HPDE6-E6E7 (cell line): ENCODE results near the gene TSPAN15.

ENCODE experiments used
- DNase-seq: peaks from one replicate; pipeline ENCODE4 v3.0.0; 2011; ENCODE audit warnings: missing footprints; ENCODE audit errors: extremely low spot score

TSPAN15 gene

DNA sequence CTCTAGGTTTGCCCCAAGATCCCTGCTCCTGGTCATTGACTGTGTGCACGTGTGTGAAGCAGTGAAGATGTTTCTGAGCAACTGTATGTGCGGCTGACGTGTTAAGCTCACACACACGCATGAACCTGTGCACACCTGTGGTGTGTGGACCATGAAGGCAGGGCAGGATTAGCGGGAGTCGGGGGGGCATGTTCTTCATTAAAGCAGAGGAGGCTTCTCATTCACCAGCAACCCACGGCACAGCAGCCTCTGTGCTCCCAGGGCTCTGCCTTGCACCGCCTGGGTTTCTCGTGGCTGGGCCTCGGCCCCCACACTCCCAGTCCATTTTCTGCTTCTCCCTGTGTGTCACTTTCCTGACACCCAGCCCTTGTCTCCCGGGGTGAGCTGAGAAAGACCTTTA is 33.7 kb upstream of the TSPAN15 start:
- no peak for DNase-seq

DNA sequence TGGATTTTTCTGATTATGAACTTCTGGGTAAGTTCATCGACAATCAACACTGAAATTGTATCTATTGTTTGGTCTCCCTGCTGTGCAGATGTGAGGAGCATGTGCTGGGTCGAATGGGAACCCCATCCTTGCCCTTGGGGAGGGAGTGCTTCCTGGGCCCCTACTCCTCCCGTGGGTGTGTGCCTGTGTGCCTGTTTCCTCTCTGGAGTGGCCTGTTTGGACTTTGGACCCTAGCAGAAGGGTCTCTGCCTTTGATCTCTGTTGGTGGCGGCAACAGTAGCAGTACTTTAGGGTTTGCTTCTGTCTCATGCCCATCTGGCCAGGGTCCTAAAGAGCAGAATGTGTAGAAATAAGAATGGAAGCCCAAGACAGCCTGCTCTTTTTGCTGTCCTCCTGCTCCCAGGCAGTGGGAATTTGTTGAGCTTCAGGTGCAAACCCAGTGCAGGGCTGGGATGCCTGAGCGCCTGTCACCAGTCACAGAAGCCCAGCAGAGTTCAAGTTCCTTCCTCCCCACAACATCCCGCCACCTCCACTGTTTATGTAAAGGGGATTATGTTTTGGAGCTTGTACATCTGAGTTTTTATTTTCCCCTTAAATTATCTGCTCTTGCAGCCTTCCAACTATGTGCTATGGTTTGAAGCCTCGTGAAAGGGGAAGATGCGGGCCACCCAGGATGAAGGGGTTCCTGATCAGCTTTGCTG is 33.1 kb upstream of the TSPAN15 start:
- DNase-seq, result no peak

GRCh38 chr10:69419096-69419743 is 32.0 kb upstream of the TSPAN15 start:
- no peak for DNase-seq

DNA sequence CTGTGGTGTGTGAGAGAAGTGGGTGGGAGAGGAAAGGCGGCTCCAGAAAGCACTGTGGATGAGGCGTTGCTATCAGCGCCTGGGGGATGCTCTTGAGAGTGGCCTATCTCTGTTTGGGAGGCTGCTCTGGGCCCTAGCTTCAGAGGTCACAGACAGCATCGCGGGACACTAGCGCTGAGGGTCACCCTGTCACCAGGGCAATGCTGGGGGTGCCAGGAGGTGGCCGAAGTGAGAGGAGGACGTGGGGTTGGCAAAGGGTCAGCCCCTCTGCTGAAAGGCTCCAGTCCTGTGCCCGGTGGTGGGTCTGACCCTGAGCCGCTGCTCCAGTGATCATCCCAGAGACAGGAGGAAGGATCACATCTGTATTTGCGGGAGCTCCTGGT is 31.5 kb upstream of the TSPAN15 start:
- no peak for DNase-seq

DNA sequence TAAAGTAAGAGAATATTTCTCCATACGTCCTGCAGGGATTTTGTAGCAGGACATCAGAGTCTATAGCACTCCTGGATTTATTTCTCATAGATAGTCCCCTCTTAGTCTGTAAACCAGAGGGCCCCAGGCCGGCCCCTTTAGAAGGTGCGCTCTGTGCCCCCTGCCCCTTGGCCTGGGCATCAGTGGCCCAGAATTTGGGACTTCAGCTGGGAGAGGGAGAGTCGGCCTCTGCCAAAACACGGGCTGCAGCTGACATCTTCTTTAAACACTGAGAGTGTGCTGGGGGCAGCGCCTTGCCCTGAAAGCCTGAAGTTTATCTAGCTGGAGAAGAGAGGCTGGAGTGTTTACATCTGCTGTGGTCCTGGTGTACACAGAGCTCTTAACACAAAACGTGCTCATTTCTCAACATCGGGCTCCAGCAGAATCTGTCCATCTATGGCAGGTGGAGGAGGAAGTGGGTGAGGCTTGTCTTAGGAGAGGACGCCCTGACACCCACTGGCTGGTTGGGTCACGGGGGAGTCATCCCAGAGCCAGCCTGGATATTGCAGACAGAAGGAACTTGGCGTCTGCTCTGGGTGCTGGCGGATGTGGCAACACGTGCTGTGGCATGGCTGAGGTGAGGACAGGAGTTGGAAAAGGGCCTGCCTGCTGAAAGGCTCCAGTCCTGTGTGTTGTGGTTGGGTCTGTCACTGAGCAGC is 29.5 kb upstream of the TSPAN15 start:
- no peak for DNase-seq

DNA sequence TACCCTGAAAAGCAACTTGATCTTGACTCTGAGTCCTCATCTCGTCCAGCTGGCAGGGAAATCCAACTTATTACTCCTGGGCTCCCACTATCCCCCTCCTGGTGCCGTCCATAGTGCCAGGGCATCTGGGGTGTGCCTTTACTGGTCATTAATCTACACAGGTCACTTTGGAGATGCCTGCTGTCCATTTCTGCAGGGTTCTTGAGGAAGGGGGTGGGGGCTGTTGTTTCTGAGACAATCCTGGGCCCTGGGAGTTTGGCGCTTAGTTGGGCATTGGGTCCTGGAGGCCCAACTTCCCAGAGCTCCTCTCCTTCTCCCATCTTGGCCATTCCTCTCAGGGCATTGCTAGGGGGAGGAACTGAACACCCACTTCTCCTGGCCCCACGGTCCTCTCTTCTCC is 28.6 kb upstream of the TSPAN15 start:
- DNase-seq, result no peak

- no peak for DNase-seq
Measured at GRCh38 chr10:69425041-69425440, 26.2 kb upstream of the TSPAN15 start.

DNA sequence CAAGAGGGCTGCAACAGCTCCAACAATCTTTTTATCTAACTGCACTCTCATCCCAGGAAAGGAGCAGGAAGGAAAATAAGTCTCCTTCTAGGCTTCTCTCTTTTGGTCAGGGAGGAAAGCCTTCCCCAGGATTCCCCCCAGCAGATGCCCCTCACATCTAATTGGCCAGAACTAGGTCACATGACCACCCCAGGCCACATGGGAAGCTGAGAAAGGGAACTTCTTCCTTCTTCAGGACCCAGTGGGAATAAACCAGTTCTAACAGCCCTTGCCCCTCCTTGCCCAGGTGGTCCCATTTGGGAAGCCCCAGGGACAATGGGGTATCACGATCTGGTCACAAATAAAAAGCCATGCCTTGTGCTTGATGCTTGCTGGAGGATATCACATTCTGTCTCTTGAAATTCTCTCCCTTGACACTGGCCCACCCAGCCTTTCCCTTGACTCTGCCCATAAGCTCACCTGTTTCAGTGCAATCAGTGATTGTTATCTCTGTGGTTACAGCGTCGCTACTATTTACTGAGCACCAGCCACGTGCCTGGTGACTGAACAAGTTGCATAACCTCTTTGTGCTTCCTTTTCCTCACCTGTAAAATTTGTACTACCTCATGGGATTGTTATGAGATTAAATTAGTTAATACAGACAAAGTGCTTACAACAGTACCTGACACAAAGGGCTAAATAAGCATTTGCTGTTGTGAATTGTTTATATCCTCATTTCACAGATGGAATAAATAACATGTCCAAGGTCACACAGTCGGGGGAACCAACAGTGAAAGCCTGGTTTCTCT is 25.6 kb upstream of the TSPAN15 start:
- DNase-seq, result no peak

DNA sequence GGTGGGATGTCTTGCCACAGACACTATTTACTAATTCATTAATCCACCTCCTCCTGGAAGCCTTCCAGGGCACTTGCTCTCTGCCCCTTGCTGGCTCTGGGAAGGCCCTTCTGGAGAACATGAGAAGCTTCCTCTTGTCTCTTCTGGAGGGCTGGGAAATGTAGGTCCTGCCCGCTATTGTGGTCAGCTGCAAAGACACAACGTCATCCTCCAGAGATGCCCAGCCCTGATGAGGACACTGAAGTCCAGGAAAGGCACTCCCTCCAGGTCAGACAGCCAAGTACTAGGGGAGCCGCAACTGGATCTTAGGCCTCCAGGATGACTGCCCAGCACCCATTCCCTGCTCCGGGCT is 24.9 kb upstream of the TSPAN15 start:
- DNase-seq, result no peak

DNA sequence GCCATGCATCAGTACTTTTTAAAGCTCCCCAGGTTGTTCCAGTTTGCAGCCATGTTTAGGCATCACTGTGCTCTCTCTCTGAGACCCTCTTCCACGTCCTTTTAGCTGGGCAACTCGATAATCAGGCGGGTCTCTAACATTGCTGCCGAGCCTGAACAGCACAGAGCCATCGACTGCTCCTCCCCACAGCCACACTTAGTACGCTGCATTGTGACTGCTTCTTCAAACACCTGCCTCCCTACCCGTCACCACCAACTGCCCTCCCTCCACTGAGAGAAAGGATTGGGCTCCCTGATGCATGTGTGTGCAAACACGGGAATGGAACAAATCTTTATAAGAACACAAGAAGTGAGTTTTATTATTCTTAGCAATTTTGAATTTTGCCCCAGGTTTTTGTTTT is 23.1 kb upstream of the TSPAN15 start:
- DNase-seq, result no peak

DNA sequence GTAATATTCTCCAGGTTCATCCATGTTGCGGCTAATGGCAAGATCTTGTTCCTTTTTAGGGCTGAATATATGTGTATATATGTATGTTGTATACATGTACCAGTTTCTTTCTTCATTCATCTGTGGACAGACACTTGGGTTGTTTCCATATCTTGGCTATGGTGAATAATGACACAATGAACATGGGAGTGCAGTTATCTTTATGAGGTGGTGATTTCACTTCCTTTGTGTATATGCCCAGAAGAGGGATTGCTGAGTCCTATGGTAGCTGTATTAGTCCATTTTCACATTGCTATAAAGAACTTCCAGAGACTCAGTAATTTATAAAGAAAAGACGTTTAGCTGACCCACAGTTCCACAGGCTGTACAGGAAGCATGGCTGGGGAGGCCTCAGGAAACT is 17.1 kb upstream of the TSPAN15 start:
- no peak for DNase-seq

GRCh38 chr10:69434926-69435325 is 16.3 kb upstream of the TSPAN15 start:
- DNase-seq, result no peak

- DNase-seq, result no peak
Measured at GRCh38 chr10:69435966-69436520, 15.2 kb upstream of the TSPAN15 start.

DNA sequence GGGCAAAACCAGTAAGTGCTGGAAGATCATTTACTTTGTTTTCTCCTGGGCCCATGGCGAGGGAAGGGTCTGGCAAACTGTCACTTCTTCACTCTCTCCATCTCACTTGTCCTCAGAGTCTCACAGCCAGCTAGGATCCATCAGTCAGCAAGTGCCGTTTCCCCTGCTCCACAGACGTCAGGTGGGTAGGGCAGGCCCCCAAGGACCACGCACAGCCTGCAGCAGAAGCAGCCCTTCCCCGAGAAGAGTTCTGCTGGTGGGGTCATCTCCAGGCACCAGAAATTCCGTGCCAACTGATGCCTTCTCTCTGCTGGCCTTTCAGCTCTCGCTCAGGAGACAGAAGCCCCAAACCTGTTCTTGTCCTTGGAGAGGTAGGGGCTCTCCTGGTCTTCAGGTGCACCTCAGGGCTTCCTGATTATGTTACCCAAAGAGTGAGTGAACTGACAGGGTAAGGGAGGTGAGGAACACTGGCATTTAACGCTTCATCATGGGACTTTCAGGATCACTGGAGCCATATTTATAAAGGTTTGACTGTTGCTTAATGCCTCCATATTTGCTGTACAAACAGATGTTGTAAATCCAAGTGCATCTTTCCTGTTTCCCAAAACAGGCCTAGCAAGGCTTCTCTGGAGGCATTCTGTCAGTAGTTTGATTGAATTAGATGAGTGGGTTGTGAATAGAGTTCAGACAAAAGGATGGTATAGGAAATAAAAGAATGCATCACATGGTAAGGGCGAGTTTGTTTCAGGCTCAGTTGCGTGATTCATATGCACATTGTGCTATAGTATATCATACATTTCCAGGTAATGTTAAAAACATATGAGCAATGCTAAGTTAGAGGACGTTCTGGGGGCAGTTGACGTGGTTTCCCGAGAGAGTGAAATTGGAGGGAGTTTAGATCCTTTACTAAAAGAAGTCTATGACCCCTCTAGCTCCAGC is 13.7 kb upstream of the TSPAN15 start:
- no peak for DNase-seq

GRCh38 chr10:69438536-69439349 is 12.5 kb upstream of the TSPAN15 start:
- no peak for DNase-seq

DNA sequence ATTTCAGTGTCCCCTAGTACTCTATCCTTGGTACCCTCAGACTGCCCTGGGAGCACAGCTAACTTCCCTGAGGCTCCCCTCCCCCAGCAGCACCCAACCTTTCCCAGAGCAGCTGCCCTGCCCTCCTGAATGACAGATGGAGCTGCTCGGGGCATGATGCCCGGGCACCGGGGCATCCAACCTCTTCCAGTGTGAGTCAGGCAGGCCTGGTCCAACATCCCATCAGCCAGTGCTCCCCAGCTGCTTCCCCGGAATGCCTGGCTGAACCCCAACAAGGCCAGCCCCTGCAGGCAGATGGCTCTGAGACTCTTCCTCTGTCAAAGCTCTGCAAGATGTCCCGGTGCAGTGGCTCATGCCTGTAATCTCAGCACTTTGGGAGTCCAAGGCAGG is 11.9 kb upstream of the TSPAN15 start:
- DNase-seq, result no peak

DNA sequence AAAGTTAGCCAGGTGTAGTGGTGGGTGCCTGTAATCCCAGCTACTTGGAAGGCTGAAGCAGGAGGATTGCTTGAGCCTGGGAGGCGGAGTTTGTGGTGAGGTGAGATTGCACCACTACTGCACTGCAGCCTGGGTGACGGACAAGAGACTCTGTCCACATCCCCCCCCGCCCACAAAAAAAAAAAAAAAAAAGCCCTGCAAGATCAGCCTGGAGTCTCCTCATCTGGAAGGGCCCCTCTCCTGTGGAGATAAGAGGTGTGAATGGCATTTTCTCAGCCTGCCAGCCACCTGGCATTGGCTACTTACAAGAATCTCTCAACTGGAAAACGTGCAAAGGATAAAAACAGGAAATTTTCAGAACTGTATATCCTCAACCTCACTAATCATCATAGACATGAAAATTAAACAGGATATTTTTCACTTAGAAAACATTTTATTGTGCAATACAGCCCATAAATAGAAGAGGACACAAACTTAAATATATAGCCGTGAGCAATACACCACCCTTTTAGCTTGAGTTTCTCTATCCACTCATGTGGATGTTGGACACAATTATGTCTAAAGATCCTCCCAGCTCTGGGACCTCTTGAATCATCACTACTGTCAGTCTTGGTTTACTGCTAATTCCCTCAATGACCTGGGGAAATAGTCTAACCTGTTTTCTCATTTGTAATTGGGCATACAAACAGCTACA is 11.3 kb upstream of the TSPAN15 start:
- DNase-seq, result no peak

- DNase-seq, result no peak
Measured at GRCh38 chr10:69443354-69443753, 7.9 kb upstream of the TSPAN15 start.

DNA sequence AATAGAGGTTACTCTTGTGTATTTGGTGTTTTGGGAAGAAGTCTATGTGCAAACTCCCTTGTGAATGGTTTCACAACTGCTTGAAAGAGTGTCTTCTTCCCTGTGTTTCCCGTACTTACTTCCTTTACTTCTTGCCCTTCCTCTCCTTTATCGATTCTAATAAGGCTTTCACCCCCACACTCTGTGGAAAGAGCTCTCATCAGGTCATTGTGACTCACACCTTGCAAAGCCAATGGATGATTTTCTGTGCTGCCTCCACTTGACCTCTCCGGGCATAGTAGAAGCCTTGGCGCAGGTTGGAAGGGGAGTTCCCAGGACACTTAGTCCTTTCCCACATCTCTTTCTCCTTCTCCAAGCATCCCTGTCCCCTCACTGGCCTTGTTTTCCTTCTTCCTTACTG is 6.2 kb upstream of the TSPAN15 start:
- DNase-seq, result no peak

- no peak for DNase-seq
Measured at GRCh38 chr10:69446229-69446628, 5.0 kb upstream of the TSPAN15 start.
